Adrenal gland (tissue), 12 donors: ENCODE results near the gene SLF2. TPM values are rescaled to one million over a fixed set of nuclear protein-coding genes. Genes with fewer than 3 reads are reported as not detected.

Experiments used
- DNase-seq, 7 donors: peaks; one replicate each; pipeline ENCODE4 v3.0.0-alpha.2; 2019 to 2020
- H3K27ac ChIP-seq, 5 donors: fragments of 200-600 bp; sonication (generic) in 4 of 5; 1 replicate in 3 of 5; 2 replicates in 2 of 5; pipeline versions ENCODE4 v1.5.1 to v1.8.0; 2016 to 2020; ENCODE audit warnings: mild to moderate bottlenecking in 1 of 5
- H3K27me3 ChIP-seq: fragments of 200-600 bp; 2 replicates; pipeline ENCODE4 v1.8.0; 2021
- H3K36me3 ChIP-seq, 2 donors: fragments of 200-600 bp; replicated peaks in 1 of 2; 1 replicate in 1 of 2; 2 replicates in 1 of 2; pipeline versions ENCODE4 v1.5.1 to v1.8.0; 2018 to 2022
- H3K4me1 ChIP-seq, 2 donors: fragments of 200-600 bp; replicated peaks in 1 of 2; 1 replicate in 1 of 2; 2 replicates in 1 of 2; pipeline versions ENCODE4 v1.5.1 to v1.8.0; 2018 to 2021
- H3K4me3 ChIP-seq, 4 donors: fragments of 200-600 bp; sonication (generic) in 3 of 4; one replicate each; pipeline ENCODE4 v1.5.1; 2016 to 2018
- H3K9me3 ChIP-seq, 3 donors: fragments of 200-600 bp; sonication (generic) in 1 of 3; replicated peaks in 1 of 3; 1 replicate in 2 of 3; 2 replicates in 1 of 3; pipeline versions ENCODE4 v1.5.1 to v1.8.0; 2016 to 2021
- POLR2A ChIP-seq, 2 donors: fragments of 450-650 bp; IDR thresholded peaks; one replicate each; pipeline ENCODE4 v1.6.1; 2017; ENCODE audit warnings: antibody characterized with exemption in 2 of 2, mild to moderate bottlenecking in 2 of 2, moderate library complexity in 1 of 2
- WGBS, 4 donors: extraction: QIAGEN DNeasy Blood & Tissue Kit in 2 of 4; methylation state at CpG; one replicate each; pipeline versions ENCODE4 v1.1.5 to v1.1.7; 2013 to 2017; 5-methylcytosine and 5-hydroxymethylcytosine counted together
- intact Hi-C, 2 donors: fragments of 100-400 bp; cut with DNase I; formaldehyde crosslinking; loops; one replicate each; pipeline versions ENCODE4 v1.14.1 to v1.15.0; 2022 to 2023
- polyA plus RNA-seq, 3 donors: library from polyadenylated mRNA; stranded (reverse); fragments of 200-250 nt in 2 of 3; fragments of 350-450 nt in 1 of 3; fragmentation: Illumina TruSeq in 1 of 3; extraction: RNeasy Lipid Tissue Mini Kit (QIAGEN cat#74804) in 1 of 3; gene quantifications; one replicate each; pipeline ENCODE4 v1.2.3, GENCODE V29; 2013 to 2014
- total RNA-seq, 9 donors: library from RNA; depleted of rRNA in 4 of 9; stranded (reverse); fragments of >200 nt in 4 of 9; fragments of 120-200 nt in 1 of 9; fragmentation: NEBNext Ultra II Directional in 1 of 9; extraction: Animal tissue kit (Norgen Biotek cat#: 25700) in 1 of 9; gene quantifications; one replicate each; pipeline versions ENCODE4 v1.1.0 to v1.2.4, GENCODE V29; 2013 to 2023
- TF ChIP-seq, protein P1 (sequence below), 6 experiments: fragments of 450-650 bp in 4 of 6; fragments of 200-600 bp in 2 of 6; sonication (generic) in 1 of 6; IDR thresholded peaks; 1 replicate in 5 of 6; 2 replicates in 1 of 6; pipeline versions ENCODE4 v1.5.1 to v1.8.0; 2016 to 2021; ENCODE audit warnings: antibody characterized with exemption in 6 of 6, mild to moderate bottlenecking in 2 of 6, moderate library complexity in 1 of 6
- donor health status: healthy with polysubstance abuse.
- donor health status: Bipolar disorder and iron deficiency.
- donor health status: DM: yes; HTN: yes; CAD: no.
- donor health status: DM: no; HTN: no; CAD: no.
- donor health status: DM: no; HTN: no; CAD: no.
- donor health status: DM: yes; HTN: yes; CAD: no.

The SLF2 gene
- total and polyA plus RNA-seq, 12 donors: 19.8 to 88.7 (median 35.8) TPM

DNA sequence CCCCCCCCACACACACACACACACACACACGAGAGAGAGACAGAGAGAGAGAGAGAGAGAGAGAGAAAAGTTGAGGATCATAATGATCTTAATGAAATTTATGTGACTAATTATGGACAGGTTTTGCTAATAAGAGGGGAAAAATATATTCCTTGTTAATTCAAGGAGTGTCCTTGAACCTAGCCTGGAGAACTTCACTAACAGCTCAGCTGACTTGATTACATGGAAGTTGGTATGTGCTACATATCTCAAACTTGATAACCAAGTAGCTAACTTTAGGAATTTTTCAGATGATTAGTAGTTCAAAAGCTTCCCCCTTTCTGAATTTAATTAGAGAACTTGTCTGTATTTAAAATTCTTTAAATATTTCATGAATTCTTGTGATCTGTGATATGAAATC, 15.3 kb downstream of the SLF2 start:
- TF ChIP-seq, protein P1, sequence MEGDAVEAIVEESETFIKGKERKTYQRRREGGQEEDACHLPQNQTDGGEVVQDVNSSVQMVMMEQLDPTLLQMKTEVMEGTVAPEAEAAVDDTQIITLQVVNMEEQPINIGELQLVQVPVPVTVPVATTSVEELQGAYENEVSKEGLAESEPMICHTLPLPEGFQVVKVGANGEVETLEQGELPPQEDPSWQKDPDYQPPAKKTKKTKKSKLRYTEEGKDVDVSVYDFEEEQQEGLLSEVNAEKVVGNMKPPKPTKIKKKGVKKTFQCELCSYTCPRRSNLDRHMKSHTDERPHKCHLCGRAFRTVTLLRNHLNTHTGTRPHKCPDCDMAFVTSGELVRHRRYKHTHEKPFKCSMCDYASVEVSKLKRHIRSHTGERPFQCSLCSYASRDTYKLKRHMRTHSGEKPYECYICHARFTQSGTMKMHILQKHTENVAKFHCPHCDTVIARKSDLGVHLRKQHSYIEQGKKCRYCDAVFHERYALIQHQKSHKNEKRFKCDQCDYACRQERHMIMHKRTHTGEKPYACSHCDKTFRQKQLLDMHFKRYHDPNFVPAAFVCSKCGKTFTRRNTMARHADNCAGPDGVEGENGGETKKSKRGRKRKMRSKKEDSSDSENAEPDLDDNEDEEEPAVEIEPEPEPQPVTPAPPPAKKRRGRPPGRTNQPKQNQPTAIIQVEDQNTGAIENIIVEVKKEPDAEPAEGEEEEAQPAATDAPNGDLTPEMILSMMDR (IDR thresholded peaks at IDR 0.05): no peak
- no peak for TF ChIP-seq POLR2A (IDR thresholded peaks at IDR 0.05)
- no peak for DNase-seq
- Histone ChIP-seq H3K4me3 (no peak overlapping the region), H3K36me3 (peaks cover 0 to 85% of the 10 kb centered on the region in 2 donors), H3K4me1 (peaks cover 0 to 11% of the 10 kb centered on the region in 2 donors), H3K9me3 (no peaks in the 10 kb centered on the region), H3K27me3 (no peaks in the 10 kb centered on the region), H3K27ac (no peak overlapping the region)
- intact Hi-C loops: no loop called here
- 0 to 59% (median 22%) methylated on average over 1 of the region's 1 CpG; no CpG with 5 or more reads in 1 of the 4 donors for WGBS, 4 donors

DNA sequence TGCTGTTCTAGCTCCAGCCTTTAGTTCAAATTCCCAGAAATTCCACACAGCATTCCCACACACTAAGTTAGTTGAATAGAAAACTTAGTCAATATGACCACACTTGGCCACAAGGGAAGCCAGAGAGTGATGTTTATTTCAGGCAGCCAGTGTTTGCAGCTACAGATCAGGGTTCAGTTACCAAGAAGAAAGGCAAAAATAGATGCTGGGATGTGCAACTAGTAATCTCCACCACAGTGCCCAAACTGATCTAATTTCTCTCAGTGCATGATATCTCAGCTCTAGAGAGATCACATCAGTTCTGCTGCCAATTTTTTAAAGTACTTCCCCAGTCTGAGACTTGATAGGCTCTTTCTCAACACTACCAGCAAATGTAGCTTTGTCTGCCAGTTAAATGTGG, 17.6 kb downstream of the SLF2 start:
- H3K27ac ChIP-seq: peak overlapping the region in 1 of 5 donors; percentile 13
- intact Hi-C loops: loop anchor here in 1 of 2 donors (10.0 kb wide), 1 partner anchor 884 kb away; the partner anchor contains the start of gene OGA
- TF ChIP-seq, protein P1 (IDR thresholded peaks at IDR 0.05): peak in 3 of 6 experiments; percentile 7 to 15 (median 8)
- no peak for TF ChIP-seq POLR2A (IDR thresholded peaks at IDR 0.05)
- peak in 2 of 7 donors; percentile 30 to 48 for DNase-seq
- no peak overlapping the region for H3K4me3 ChIP-seq
- H3K27me3 ChIP-seq: no peaks in the 10 kb centered on the region
- H3K36me3 ChIP-seq: peaks cover 0 to 84% of the 10 kb centered on the region in 2 donors
- no peaks in the 10 kb centered on the region for H3K9me3 ChIP-seq
- peaks cover 0 to 4% of the 10 kb centered on the region in 2 donors for H3K4me1 ChIP-seq

DNA sequence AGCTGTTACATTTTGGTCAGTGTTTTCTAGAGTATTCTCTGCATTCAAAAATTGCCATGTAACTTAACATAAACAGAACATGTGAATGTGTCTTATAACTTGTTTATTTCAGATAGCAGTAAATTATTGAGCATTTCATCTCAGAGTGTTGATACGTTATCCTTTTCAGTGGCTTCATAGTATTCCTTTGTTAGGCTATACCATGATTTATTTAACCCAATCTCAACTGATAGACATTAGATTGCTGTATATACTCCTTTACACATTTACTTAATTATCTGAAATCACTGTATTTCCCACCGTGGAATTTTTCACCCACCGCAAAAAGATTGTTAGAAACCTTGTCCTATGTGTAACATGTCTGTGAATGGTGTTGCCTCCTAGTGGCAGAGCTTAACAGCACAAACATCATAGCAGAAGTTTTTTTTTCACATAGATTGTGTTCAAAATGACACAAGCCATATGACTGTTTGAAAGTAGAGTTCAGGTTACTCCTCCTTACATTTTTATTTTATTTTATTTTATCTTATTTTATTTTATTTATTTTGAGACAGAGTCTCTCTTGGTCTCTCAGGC, 21.4 kb downstream of the SLF2 start:
- peaks cover 0 to 99% of the 10 kb centered on the region in 2 donors for H3K36me3 ChIP-seq
- no peaks in the 10 kb centered on the region for H3K4me1 ChIP-seq
- intact Hi-C loops: loop anchor here in 1 of 2 donors (10.0 kb wide), 1 partner anchor 881 kb away; the partner anchor contains the start of gene OGA
- no peaks in the 10 kb centered on the region for H3K27me3 ChIP-seq
- no peak overlapping the region for H3K4me3 ChIP-seq
- DNase-seq: no peak
- 86 to 98% (median 93%) methylated on average over 3 of the region's 3 CpGs for WGBS, 4 donors
- TF ChIP-seq, protein P1 (IDR thresholded peaks at IDR 0.05): peak; percentile 9 to 37 (median 34)
- TF ChIP-seq POLR2A (IDR thresholded peaks at IDR 0.05): no peak
- no peaks in the 10 kb centered on the region for H3K9me3 ChIP-seq
- no peak overlapping the region for H3K27ac ChIP-seq

DNA sequence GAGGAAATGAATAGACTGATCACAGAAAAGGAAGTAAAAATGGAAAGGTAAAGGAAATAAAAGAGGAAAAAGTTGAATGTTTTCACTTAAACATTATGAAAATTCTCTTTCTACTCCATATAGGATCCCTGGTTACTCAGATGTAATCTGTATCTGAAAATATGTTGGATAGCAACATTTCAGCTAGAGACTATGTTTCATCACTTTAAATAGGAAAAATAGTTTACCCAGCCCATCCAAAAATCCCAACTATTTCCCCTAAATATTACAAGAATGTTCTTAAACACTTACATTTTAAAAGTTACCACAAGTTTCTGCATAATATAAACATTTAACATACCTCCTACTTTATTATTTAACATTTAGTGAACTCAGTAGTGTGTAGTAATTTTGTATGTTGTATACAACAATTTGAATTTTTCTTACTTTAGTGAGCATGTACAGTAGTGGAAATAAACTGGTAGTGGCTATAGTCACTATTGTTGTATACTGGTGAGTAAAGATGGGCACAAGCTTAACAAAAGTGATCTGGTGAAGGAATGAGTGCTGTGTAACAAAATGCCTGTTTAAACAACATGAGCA, 27.1 kb downstream of the SLF2 start:
- Histone ChIP-seq H3K4me3 (no peak overlapping the region), H3K9me3 (no peaks in the 10 kb centered on the region), H3K27ac (no peak overlapping the region), H3K4me1 (no peaks in the 10 kb centered on the region), H3K27me3 (no peaks in the 10 kb centered on the region), H3K36me3 (peaks cover 0 to 96% of the 10 kb centered on the region in 2 donors)
- intact Hi-C loops: loop anchor here in 1 of 2 donors (10.0 kb wide), 2 partner anchors 855 to 875 kb away; partner anchors contain the start of gene OGA
- no peak for TF ChIP-seq POLR2A (IDR thresholded peaks at IDR 0.05)
- TF ChIP-seq, protein P1 (IDR thresholded peaks at IDR 0.05): no peak
- DNase-seq: no peak
